Astrocyte (in vitro differentiated cells and primary cell): ENCODE measurements around the gene WDR20. TPM values are rescaled to one million over a fixed set of nuclear protein-coding genes. Genes with fewer than 3 reads are reported as not detected.
A peak's percentile ranks its signal among the peaks of the same experiment; 100 is the strongest.

Source experiments
- DNase-seq: peaks from one replicate; pipeline ENCODE4 v3.0.0-alpha.2; 2010; ENCODE audit warnings: low read depth
- FAIRE-seq: peaks from 2 replicates; lab custom pipeline; 2011; peaks lifted over from hg19 to GRCh38; lab: Jason Lieb, UNC
- H2AFZ ChIP-seq: 2 replicates; pipeline ENCODE4 v1.6.0; 2012; ENCODE audit warnings: low read depth, low read length, inconsistent platforms
- H3K27ac ChIP-seq: 2 replicates; pipeline ENCODE4 v1.5.1; 2011; ENCODE audit warnings: low read depth, low read length, inconsistent platforms
- H3K27me3 ChIP-seq: 2 replicates; pipeline ENCODE4 v1.6.0; 2011; ENCODE audit warnings: low read length, inconsistent platforms; ENCODE audit not compliant: insufficient read depth
- H3K36me3 ChIP-seq: 2 replicates; pipeline ENCODE4 v1.5.1; 2011; ENCODE audit warnings: low read length, inconsistent platforms; ENCODE audit not compliant: insufficient read depth
- H3K4me1 ChIP-seq: 2 replicates; pipeline ENCODE4 v1.5.1; 2011; ENCODE audit warnings: low read length, inconsistent platforms; ENCODE audit not compliant: insufficient read depth
- H3K4me2 ChIP-seq: 2 replicates; pipeline ENCODE4 v1.6.0; 2012; ENCODE audit warnings: low read length, inconsistent platforms
- H3K4me3 ChIP-seq: 2 replicates; pipeline ENCODE4 v1.5.1; 2011; ENCODE audit warnings: low read depth, mild to moderate bottlenecking, low read length, inconsistent platforms; ENCODE audit not compliant: insufficient read depth
- H3K79me2 ChIP-seq: 2 replicates; pipeline ENCODE4 v1.6.0; 2012; ENCODE audit warnings: mild to moderate bottlenecking, low read length, inconsistent platforms; ENCODE audit not compliant: insufficient read depth
- H3K9ac ChIP-seq: 2 replicates; pipeline ENCODE4 v1.6.0; 2012; ENCODE audit warnings: mild to moderate bottlenecking, low read length, inconsistent platforms
- H3K9me3 ChIP-seq: 2 replicates; pipeline ENCODE4 v1.5.1; 2012; ENCODE audit warnings: low read depth, mild to moderate bottlenecking, low read length, inconsistent platforms; ENCODE audit not compliant: insufficient read depth
- H4K20me1 ChIP-seq: 2 replicates; pipeline ENCODE4 v1.6.0; 2012; ENCODE audit warnings: low read length, inconsistent platforms; ENCODE audit not compliant: insufficient read depth
- H3K27ac Mint-ChIP-seq: one replicate; pipeline ENCODE4 v1.8.0; 2021; ENCODE audit warnings: mild to moderate bottlenecking, mixed read lengths; ENCODE audit not compliant: unreplicated experiment
- H3K27me3 Mint-ChIP-seq: one replicate; pipeline ENCODE4 v1.8.0; 2021; ENCODE audit warnings: low read depth, mixed read lengths; ENCODE audit not compliant: unreplicated experiment
- H3K36me3 Mint-ChIP-seq: one replicate; pipeline ENCODE4 v1.8.0; 2021; ENCODE audit warnings: low read depth, mixed read lengths; ENCODE audit not compliant: unreplicated experiment
- H3K4me1 Mint-ChIP-seq: one replicate; pipeline ENCODE4 v1.8.0; 2021; ENCODE audit warnings: low read depth, mixed read lengths; ENCODE audit not compliant: unreplicated experiment
- H3K4me3 Mint-ChIP-seq: one replicate; pipeline ENCODE4 v1.8.0; 2021; ENCODE audit warnings: mild to moderate bottlenecking, moderate library complexity, mixed read lengths; ENCODE audit not compliant: unreplicated experiment
- H3K9me3 Mint-ChIP-seq: one replicate; pipeline ENCODE4 v1.8.0; 2021; ENCODE audit warnings: mild to moderate bottlenecking, mixed read lengths; ENCODE audit not compliant: unreplicated experiment
- EZH2 ChIP-seq: IDR thresholded peaks from 2 replicates; pipeline ENCODE4 v1.6.1; 2012; ENCODE audit warnings: mild to moderate bottlenecking, low read length, inconsistent platforms; ENCODE audit not compliant: insufficient read depth
- total RNA-seq: library from RNA; stranded (reverse); gene quantifications from 2 replicates; pipeline ENCODE4 v1.2.1, GENCODE V29; 2021
- TF ChIP-seq, protein P1 (sequence below): IDR thresholded peaks from 2 replicates; pipeline ENCODE4 v1.5.1; 2011; ENCODE audit warnings: low read depth, mild to moderate bottlenecking, inconsistent platforms, low read length, moderate library complexity; ENCODE audit not compliant: insufficient read depth

WDR20 gene
- total RNA-seq, 1 donor from 2014 or later: 23.6 TPM

DNA sequence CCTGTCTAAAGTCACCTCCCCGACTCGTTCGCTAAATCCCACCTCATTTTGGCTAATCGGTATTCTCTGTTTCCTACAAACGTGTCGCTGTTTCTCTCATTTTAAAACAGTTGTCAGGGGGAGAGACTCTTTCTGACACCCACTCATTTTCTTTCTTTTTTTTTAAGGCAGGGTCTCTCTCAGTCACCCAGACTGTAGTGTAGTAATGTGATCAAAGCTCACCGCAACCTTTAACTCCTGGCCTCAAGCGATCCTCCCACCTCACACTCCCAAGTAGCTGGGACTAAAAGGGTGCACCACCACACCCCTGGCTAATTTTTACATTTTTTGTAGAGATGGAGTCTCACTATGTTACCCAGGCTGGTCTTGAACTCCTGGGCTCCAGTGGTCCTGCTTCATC is 19.1 kb downstream of the WDR20 start:
- TF ChIP-seq EZH2: no peak
- TF ChIP-seq, protein P1, sequence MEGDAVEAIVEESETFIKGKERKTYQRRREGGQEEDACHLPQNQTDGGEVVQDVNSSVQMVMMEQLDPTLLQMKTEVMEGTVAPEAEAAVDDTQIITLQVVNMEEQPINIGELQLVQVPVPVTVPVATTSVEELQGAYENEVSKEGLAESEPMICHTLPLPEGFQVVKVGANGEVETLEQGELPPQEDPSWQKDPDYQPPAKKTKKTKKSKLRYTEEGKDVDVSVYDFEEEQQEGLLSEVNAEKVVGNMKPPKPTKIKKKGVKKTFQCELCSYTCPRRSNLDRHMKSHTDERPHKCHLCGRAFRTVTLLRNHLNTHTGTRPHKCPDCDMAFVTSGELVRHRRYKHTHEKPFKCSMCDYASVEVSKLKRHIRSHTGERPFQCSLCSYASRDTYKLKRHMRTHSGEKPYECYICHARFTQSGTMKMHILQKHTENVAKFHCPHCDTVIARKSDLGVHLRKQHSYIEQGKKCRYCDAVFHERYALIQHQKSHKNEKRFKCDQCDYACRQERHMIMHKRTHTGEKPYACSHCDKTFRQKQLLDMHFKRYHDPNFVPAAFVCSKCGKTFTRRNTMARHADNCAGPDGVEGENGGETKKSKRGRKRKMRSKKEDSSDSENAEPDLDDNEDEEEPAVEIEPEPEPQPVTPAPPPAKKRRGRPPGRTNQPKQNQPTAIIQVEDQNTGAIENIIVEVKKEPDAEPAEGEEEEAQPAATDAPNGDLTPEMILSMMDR: no peak
- H3K36me3 ChIP-seq: peaks cover 6% of the 10 kb centered on the region
- no peak overlapping the region for H3K4me3 ChIP-seq
- peaks cover 88% of the 10 kb centered on the region for H3K79me2 ChIP-seq
- H3K4me1 ChIP-seq: peaks cover 11% of the 10 kb centered on the region
- FAIRE-seq (no peak), DNase-seq (no peak)
- H3K4me3 Mint-ChIP-seq: peak overlapping the region; percentile 36
- no peaks in the 10 kb centered on the region for H3K9me3 ChIP-seq
- no peak overlapping the region for H3K27ac Mint-ChIP-seq
- H2AFZ ChIP-seq: no peak overlapping the region
- H3K27me3 Mint-ChIP-seq: no peaks in the 10 kb centered on the region
- no peak overlapping the region for H3K9ac ChIP-seq
- H3K9me3 Mint-ChIP-seq: no peaks in the 10 kb centered on the region
- H3K27me3 ChIP-seq: no peaks in the 10 kb centered on the region
- no peak overlapping the region for H3K4me2 ChIP-seq
- peaks cover 4% of the 10 kb centered on the region for H3K36me3 Mint-ChIP-seq
- peaks cover 30% of the 10 kb centered on the region for H3K4me1 Mint-ChIP-seq
- H3K27ac ChIP-seq: no peak overlapping the region
- H4K20me1 ChIP-seq: peaks cover 90% of the 10 kb centered on the region

DNA sequence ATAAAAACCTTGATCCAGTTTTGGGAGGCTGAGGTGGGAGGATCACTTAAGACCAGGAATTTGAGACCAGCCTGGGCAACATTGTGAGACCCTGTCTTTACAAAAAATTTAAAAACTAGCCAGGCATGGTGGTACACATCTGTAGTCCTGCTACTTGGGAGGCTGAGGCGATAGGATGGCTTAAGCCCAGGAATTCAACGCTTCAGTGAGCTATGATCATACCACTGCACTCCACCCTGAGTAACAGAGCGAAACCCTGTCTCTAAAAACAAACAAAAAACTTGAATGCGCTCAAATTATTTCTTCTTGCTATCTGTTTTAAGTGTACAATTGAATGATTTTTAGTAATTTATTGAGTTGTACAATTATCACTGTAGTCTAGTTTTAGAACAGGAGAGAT is 20.1 kb downstream of the WDR20 start:
- peaks cover 9% of the 10 kb centered on the region for H3K36me3 Mint-ChIP-seq
- no peak for FAIRE-seq
- H4K20me1 ChIP-seq: peaks cover 90% of the 10 kb centered on the region

DNA sequence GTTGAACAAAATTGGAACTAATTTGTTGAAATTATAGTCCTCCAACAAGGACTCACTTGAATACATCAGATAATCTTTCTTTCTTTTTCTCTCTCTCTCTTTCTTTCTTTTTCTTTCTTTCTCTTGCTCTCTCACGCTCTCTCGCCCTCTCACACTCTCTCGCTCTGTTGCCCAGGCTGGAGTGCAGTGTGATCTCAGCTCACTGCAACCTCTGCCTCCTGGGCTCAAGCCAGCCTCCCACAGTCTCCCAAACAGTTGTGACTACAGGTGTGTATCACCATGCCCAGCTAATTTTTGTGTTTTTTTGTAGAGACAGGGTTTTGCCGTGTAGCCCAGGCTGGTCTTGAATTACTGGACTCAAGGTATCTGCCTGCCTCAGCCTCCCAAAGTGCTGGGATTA is 22.8 kb downstream of the WDR20 start:
- no peaks in the 10 kb centered on the region for H3K9me3 ChIP-seq
- Mint-ChIP-seq H3K36me3 (peaks cover 9% of the 10 kb centered on the region), H3K27me3 (no peaks in the 10 kb centered on the region), H3K4me1 (peaks cover 23% of the 10 kb centered on the region), H3K27ac (no peak overlapping the region), H3K9me3 (no peaks in the 10 kb centered on the region), H3K4me3 (no peak overlapping the region)
- no peak for TF ChIP-seq EZH2
- TF ChIP-seq, protein P1: no peak
- H3K4me2 ChIP-seq: no peak overlapping the region
- no peak overlapping the region for H3K9ac ChIP-seq
- H2AFZ ChIP-seq: no peak overlapping the region
- H3K36me3 ChIP-seq: peaks cover 4% of the 10 kb centered on the region
- H4K20me1 ChIP-seq: peaks cover 90% of the 10 kb centered on the region
- H3K27ac ChIP-seq: no peak overlapping the region
- H3K4me1 ChIP-seq: no peaks in the 10 kb centered on the region
- H3K27me3 ChIP-seq: no peaks in the 10 kb centered on the region
- H3K79me2 ChIP-seq: peaks cover 91% of the 10 kb centered on the region
- no peak for FAIRE-seq
- no peak for DNase-seq
- no peak overlapping the region for H3K4me3 ChIP-seq

More for the DNA sequence above, 20.1 kb downstream of the WDR20 start:
- Histone ChIP-seq H3K4me3 (no peak overlapping the region), H3K9me3 (no peaks in the 10 kb centered on the region), H2AFZ (no peak overlapping the region), H3K36me3 (peaks cover 6% of the 10 kb centered on the region), H3K4me1 (peaks cover 9% of the 10 kb centered on the region), H3K4me2 (no peak overlapping the region), H3K9ac (no peak overlapping the region), H3K79me2 (peaks cover 89% of the 10 kb centered on the region), H3K27ac (no peak overlapping the region), H3K27me3 (no peaks in the 10 kb centered on the region)
- H3K27me3 Mint-ChIP-seq: no peaks in the 10 kb centered on the region
- peaks cover 32% of the 10 kb centered on the region for H3K4me1 Mint-ChIP-seq
- TF ChIP-seq, protein P1: no peak
- TF ChIP-seq EZH2: no peak
- no peak overlapping the region for H3K27ac Mint-ChIP-seq
- H3K9me3 Mint-ChIP-seq: no peaks in the 10 kb centered on the region
- H3K4me3 Mint-ChIP-seq: no peak overlapping the region
- no peak for DNase-seq
